Osteoblast (primary cell): ENCODE results near the gene ALOXE3. TPM values are rescaled to one million over a fixed set of nuclear protein-coding genes. Genes with fewer than 3 reads are reported as not detected.

Source experiments
- DNase-seq: peaks from one replicate; pipeline ENCODE4 v3.0.0; 2011; ENCODE audit warnings: low spot score, mixed read lengths; ENCODE audit not compliant: insufficient read length; ENCODE audit errors: missing footprints
- H2AFZ ChIP-seq: 2 replicates; pipeline ENCODE4 v1.6.0; 2011; ENCODE audit warnings: mild to moderate bottlenecking, low read length
- H3K27ac ChIP-seq: 2 replicates; pipeline ENCODE4 v1.5.1; 2011; ENCODE audit warnings: mild to moderate bottlenecking, low read depth, low read length, moderate library complexity
- H3K27me3 ChIP-seq: 2 replicates; pipeline ENCODE4 v1.6.0; 2012; ENCODE audit warnings: mild to moderate bottlenecking, control low read depth, inconsistent platforms, low read length, moderate library complexity; ENCODE audit not compliant: insufficient read depth
- H3K36me3 ChIP-seq: 2 replicates; pipeline ENCODE4 v1.5.1; 2011; ENCODE audit warnings: mild to moderate bottlenecking, low read length, control low read depth, moderate library complexity; ENCODE audit not compliant: insufficient read depth
- H3K4me1 ChIP-seq: 2 replicates; pipeline ENCODE4 v1.5.1; 2011; ENCODE audit warnings: mild to moderate bottlenecking, low read length, control low read depth, moderate library complexity; ENCODE audit not compliant: insufficient read depth
- H3K4me2 ChIP-seq: 2 replicates; pipeline ENCODE4 v1.6.0; 2011; ENCODE audit warnings: mild to moderate bottlenecking, low read length; ENCODE audit not compliant: insufficient read depth
- H3K4me3 ChIP-seq: fragments of 200-600 bp; sonication (generic); 3 replicates; pipeline ENCODE4 v1.5.1; 2012; ENCODE audit warnings: mild to moderate bottlenecking, low read length, inconsistent platforms; ENCODE audit not compliant: insufficient read depth
- H3K79me2 ChIP-seq: 2 replicates; pipeline ENCODE4 v1.6.0; 2012; ENCODE audit warnings: mild to moderate bottlenecking, low read length, control low read depth, inconsistent platforms; ENCODE audit not compliant: insufficient read depth
- H3K9me3 ChIP-seq: 2 replicates; pipeline ENCODE4 v1.5.1; 2011; ENCODE audit warnings: low read depth, low read length, control low read depth
- H4K20me1 ChIP-seq: 2 replicates; pipeline ENCODE4 v1.6.0; 2012; ENCODE audit warnings: mild to moderate bottlenecking, low read length, control low read depth; ENCODE audit not compliant: insufficient read depth
- total RNA-seq: library from RNA; depleted of rRNA; stranded (reverse); fragments of >200 nt; gene quantifications from 2 replicates; pipeline ENCODE4 v1.2.3, GENCODE V29; 2012
- TF ChIP-seq, protein P1 (sequence below): IDR thresholded peaks from 2 replicates; pipeline ENCODE4 v1.5.1; 2011; ENCODE audit warnings: mild to moderate bottlenecking, low read depth, low read length, moderate library complexity; ENCODE audit errors: extremely low read depth

The ALOXE3 gene
- total RNA-seq, 1 donor: not detected

DNA sequence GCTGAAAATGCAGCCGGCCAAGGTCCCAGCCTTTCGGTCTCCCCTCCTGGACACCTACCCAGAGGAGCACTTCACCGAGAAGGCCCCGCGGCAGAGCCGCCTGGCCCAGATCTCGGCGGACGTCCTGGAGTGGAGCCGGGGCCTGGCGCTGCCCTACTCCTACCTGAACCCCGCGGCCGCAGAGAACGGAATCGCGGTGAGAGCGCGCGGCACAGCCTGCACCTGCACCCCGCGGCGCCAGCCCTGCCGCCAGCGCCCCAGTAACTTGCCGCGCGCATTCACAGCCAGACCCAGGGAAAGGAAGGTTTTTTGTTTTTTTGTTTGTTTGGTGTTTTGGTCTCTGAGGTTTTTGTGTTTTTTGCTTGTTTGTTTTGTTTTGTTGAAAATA lies 46.0 kb downstream of the ALOXE3 start:
- no peaks in the 10 kb centered on the region for H3K79me2 ChIP-seq
- no peak overlapping the region for H3K27ac ChIP-seq
- H3K36me3 ChIP-seq: no peaks in the 10 kb centered on the region
- no peak overlapping the region for H2AFZ ChIP-seq
- no peaks in the 10 kb centered on the region for H4K20me1 ChIP-seq
- no peaks in the 10 kb centered on the region for H3K4me1 ChIP-seq
- no peak overlapping the region for H3K4me3 ChIP-seq
- TF ChIP-seq, protein P1, sequence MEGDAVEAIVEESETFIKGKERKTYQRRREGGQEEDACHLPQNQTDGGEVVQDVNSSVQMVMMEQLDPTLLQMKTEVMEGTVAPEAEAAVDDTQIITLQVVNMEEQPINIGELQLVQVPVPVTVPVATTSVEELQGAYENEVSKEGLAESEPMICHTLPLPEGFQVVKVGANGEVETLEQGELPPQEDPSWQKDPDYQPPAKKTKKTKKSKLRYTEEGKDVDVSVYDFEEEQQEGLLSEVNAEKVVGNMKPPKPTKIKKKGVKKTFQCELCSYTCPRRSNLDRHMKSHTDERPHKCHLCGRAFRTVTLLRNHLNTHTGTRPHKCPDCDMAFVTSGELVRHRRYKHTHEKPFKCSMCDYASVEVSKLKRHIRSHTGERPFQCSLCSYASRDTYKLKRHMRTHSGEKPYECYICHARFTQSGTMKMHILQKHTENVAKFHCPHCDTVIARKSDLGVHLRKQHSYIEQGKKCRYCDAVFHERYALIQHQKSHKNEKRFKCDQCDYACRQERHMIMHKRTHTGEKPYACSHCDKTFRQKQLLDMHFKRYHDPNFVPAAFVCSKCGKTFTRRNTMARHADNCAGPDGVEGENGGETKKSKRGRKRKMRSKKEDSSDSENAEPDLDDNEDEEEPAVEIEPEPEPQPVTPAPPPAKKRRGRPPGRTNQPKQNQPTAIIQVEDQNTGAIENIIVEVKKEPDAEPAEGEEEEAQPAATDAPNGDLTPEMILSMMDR: no peak
- H3K9me3 ChIP-seq: no peaks in the 10 kb centered on the region
- no peak overlapping the region for H3K4me2 ChIP-seq
- peaks cover 79% of the 10 kb centered on the region for H3K27me3 ChIP-seq
- DNase-seq: peak; percentile 42

DNA sequence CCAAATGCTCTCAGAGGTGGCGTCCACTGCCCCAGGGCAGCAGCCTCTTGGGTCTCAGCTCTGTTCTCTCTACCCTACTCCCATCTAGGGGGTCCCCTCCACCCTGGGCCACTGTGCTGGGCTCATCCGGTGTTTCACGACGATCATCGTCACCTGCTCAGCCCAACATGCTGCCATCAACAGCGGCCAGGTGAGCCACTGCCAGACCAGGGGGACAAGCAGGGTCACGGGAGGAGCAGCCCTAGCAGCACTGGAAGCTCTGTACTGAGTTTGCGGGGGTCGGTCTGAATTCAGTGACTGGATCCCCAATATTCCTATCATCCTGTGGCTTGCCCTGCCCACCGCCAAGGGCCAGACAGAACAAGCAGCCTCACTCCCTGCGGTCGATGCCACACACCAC lies 46.8 kb downstream of the ALOXE3 start:
- TF ChIP-seq, protein P1: no peak
- no peak overlapping the region for H3K27ac ChIP-seq
- no peak overlapping the region for H2AFZ ChIP-seq
- H3K79me2 ChIP-seq: no peaks in the 10 kb centered on the region
- H3K36me3 ChIP-seq: no peaks in the 10 kb centered on the region
- no peaks in the 10 kb centered on the region for H3K4me1 ChIP-seq
- H4K20me1 ChIP-seq: no peaks in the 10 kb centered on the region
- H3K9me3 ChIP-seq: no peaks in the 10 kb centered on the region
- DNase-seq: peak; percentile 60
- no peak overlapping the region for H3K4me2 ChIP-seq
- H3K4me3 ChIP-seq: no peak overlapping the region
- peaks cover 74% of the 10 kb centered on the region for H3K27me3 ChIP-seq

DNA sequence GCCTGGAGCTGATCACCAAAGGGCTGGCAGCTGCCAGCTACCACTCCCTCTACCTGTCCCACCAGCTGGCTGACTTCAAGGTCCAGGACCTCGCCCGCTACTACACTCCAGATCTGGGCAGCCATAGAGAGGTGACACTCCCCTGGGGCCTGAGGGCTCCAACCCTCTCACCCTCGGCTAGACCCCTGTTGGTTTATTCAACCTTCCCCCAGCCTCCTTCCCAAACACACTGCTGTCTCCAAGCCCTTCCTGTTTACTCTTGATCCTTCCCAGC lies 48.8 kb downstream of the ALOXE3 start:
- Histone ChIP-seq H4K20me1 (no peaks in the 10 kb centered on the region), H3K27me3 (peaks cover 65% of the 10 kb centered on the region), H3K4me3 (no peak overlapping the region), H2AFZ (no peak overlapping the region), H3K9me3 (no peaks in the 10 kb centered on the region), H3K4me1 (no peaks in the 10 kb centered on the region), H3K4me2 (no peak overlapping the region), H3K27ac (no peak overlapping the region), H3K79me2 (no peaks in the 10 kb centered on the region), H3K36me3 (no peaks in the 10 kb centered on the region)
- DNase-seq: no peak
- TF ChIP-seq, protein P1: no peak

DNA sequence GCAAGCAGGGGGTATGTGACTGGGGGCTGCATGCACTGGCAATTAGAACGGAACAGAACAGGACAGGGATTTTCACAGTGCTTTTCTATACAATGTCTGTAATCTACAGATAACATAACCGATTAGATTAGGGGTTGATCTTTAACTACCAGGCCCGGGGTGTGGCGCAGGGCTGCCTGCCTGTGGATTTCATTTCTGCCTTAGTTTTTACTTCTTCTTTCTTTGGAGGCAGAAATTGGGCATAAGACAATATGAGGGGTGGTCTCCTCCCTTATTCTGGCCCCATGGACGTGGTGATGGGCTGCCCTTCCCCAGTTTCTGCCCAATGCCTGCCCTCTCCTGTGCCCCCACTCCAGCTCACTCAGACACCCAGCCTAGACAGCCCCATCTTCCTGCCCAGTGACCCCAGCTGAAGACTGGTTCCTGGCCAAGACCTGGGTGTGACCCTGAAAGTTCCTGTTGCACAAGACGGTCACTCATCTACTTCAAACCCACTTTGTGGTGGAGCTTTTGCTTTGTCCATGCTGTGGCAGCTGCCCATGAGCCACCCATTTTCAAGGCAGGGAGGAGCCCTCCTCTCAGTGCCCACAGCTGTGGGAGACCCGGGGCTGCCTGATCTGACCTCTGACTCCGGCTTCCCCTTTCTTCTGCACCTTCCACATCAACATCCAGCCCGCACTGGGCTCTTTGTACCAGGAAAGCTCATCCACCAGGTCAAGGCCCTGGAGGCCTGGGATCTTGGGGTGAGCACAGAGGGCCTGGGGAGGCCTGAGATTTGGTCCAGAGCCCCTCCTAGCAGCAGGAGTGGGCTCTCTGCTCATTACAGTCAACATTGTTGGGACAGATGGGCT lies 49.4 kb downstream of the ALOXE3 start:
- TF ChIP-seq, protein P1: no peak
- H3K79me2 ChIP-seq: no peaks in the 10 kb centered on the region
- no peaks in the 10 kb centered on the region for H4K20me1 ChIP-seq
- no peaks in the 10 kb centered on the region for H3K36me3 ChIP-seq
- H3K4me2 ChIP-seq: no peak overlapping the region
- H2AFZ ChIP-seq: no peak overlapping the region
- peak; percentile 65 for DNase-seq
- no peaks in the 10 kb centered on the region for H3K9me3 ChIP-seq
- peaks cover 63% of the 10 kb centered on the region for H3K27me3 ChIP-seq
- H3K4me1 ChIP-seq: no peaks in the 10 kb centered on the region
- no peak overlapping the region for H3K4me3 ChIP-seq
- no peak overlapping the region for H3K27ac ChIP-seq
